GM12874 (cell line): Measurements from ENCODE around the gene LMTK2.

ENCODE experiments used
- CTCF ChIP-seq: IDR thresholded peaks from 2 replicates; pipeline ENCODE4 v1.5.1; 2011; ENCODE audit warnings: low read depth, mild to moderate bottlenecking, control low read depth, low read length, moderate library complexity; ENCODE audit not compliant: insufficient read depth

LMTK2 gene

DNA sequence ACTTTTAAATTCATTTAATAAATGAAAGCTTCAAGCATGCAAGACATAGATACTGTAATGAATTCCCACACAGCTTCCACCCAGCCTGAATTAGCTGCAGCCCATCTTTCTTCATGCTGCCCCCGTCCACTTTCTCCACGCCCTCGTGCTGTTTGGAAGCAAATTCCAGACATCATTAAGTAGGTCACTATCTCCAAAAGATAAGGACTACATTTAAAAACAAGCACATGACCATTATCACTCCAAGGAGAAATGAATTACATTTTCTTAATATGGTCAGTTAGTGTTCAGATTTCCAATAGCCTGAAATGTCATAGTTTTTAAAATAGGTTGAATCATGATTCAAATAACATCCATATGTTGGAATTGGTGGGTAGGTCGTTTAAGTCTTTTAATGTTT lies 24.3 kb downstream of the LMTK2 start:
- no peak for TF ChIP-seq CTCF

GRCh38 chr7:98133181-98133580 lies 26.5 kb downstream of the LMTK2 start:
- no peak for TF ChIP-seq CTCF

- no peak for TF ChIP-seq CTCF
Observed at GRCh38 chr7:98133621-98134303, 27.1 kb downstream of the LMTK2 start.

DNA sequence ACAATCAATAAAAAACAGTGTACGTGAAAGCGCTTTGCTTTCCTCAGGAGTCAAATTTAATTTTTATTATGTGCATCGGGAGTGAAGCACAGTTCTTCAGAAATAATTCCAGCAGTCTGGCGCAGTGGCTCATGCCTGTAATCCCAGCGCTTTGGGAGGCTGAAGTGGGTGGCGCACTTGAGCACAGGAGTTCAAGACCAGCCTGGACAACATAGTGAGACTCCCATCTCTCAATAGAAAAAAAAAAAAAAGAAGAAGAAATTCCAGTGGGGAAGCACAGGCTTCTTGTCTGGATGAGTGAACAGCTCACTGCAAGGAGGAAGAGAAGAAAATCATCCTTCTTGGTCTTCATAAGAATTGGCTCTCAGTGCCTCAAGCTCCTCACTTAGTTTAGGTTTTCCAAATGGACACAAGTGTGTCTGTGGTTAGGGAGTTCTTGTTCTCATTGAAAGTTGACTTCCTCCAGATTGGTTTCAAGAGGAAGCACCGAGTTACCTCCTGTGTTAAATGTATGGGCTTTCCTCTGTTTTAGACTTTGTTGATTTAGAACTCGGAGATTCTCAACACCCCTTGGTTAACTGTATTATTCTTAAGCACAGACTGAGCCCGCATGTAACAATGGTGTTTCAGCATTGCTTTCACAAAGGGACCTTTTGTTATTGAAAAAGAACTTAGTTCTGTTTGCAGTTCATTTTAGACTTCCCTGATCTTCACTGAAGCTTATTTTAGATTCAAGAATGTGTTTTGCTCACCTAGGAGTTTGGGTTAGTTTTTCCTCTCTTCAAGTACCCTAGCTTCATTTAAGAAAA lies 28.0 kb downstream of the LMTK2 start:
- TF ChIP-seq CTCF: no peak

- no peak for TF ChIP-seq CTCF
Observed at GRCh38 chr7:98135984-98136383, 29.3 kb downstream of the LMTK2 start.

- TF ChIP-seq CTCF: no peak
Observed at GRCh38 chr7:98136423-98136822, 29.8 kb downstream of the LMTK2 start.

DNA sequence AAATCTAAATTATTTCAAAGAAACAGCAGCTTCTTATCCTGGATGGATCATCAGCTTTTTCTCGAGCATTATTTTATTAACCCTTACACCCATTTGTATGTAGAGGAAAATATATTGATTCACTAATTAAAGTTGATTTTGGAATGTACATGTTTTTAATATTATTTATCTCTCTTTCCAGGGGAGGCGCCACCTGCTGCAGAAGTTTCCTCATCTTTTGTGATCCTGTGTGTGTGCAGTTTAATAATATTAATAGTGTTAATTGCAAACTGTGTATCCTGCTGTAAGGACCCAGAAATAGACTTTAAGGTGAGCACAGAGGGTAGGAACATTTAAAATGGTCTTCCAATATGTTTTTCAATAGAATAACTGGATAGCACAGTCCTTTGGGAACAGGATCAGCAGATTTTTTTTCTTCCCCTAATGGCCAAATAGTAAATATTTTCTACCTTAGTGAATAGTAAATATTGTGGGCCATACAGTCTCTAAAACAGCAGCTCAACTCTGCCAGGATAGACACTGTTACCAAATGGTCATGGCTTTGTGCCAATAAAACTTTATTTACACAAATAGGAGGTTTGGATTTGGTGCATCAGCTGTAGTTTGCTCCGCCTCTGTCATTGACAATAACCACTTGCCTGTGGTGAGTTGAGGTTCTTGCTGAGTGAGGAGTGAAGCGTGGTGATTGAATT lies 30.6 kb downstream of the LMTK2 start:
- no peak for TF ChIP-seq CTCF
